IMR-90 (cell line): ENCODE results near the gene TOR1A. TPM values are rescaled to one million over a fixed set of nuclear protein-coding genes. Genes with fewer than 3 reads are reported as not detected.

ENCODE experiments used
- ATAC-seq: fragments of 200-7000 bp; cut with Tn5 transposase; 2 replicates; pipeline ENCODE4 v1.9.1; 2020; ENCODE audit warnings: low read depth, mild to moderate bottlenecking, moderate library complexity
- BruUV-seq: library from RNA; stranded (reverse); fragments of 400-500 nt; replicated peaks from 2 replicates; lab custom pipeline; 2021; lab: Mats Ljungman, UMichigan
- CTCF ChIA-PET: fragments of 300-600 bp; formaldehyde crosslinking; extraction: SDS; loops from one replicate; lab custom pipeline; 2021; ENCODE audit warnings: antibody characterized with exemption; lab: Yijun Ruan, JAX
- POLR2A ChIA-PET: fragments of 300-600 bp; sonication (Branson Sonifier 250); formaldehyde crosslinking; loops from one replicate; lab custom pipeline; 2022; ENCODE audit warnings: antibody characterized with exemption; ENCODE audit not compliant: unreplicated experiment; lab: Charles Lee
- DNase-seq: peaks from one replicate; pipeline ENCODE4 v3.0.0; 2013
- H2AFZ ChIP-seq: replicated peaks from 2 replicates; pipeline ENCODE3; 2013; ENCODE audit warnings: low read length, mild to moderate bottlenecking; ENCODE audit not compliant: poor library complexity
- H2AK5ac ChIP-seq: 2 replicates; pipeline ENCODE4 v1.6.1; 2013; ENCODE audit warnings: low read depth, low read length, inconsistent platforms
- H2AK9ac ChIP-seq: replicated peaks from 2 replicates; pipeline ENCODE3; 2013; ENCODE audit warnings: mild to moderate bottlenecking, low read depth, low read length, moderate library complexity; ENCODE audit not compliant: poor library complexity
- H2BK120ac ChIP-seq: 2 replicates; pipeline ENCODE4 v1.6.1; 2013; ENCODE audit warnings: low read depth, low read length, inconsistent platforms
- H2BK15ac ChIP-seq: 3 replicates; pipeline ENCODE4 v1.6.1; 2013; ENCODE audit warnings: low read depth, low read length, inconsistent platforms
- H2BK20ac ChIP-seq: 2 replicates; pipeline ENCODE4 v1.6.1; 2013; ENCODE audit warnings: low read depth, mild to moderate bottlenecking, inconsistent platforms, low read length, moderate library complexity
- H2BK5ac ChIP-seq: 2 replicates; pipeline ENCODE4 v1.6.1; 2013; ENCODE audit warnings: mild to moderate bottlenecking, low read depth, low read length, inconsistent platforms; ENCODE audit not compliant: poor library complexity, severe bottlenecking
- H3K14ac ChIP-seq: replicated peaks from 2 replicates; pipeline ENCODE4 v1.6.1; 2013; ENCODE audit warnings: low read depth, low read length, inconsistent platforms
- H3K18ac ChIP-seq: 2 replicates; pipeline ENCODE4 v1.6.1; 2013; ENCODE audit warnings: low read depth, low read length, control low read depth
- H3K23ac ChIP-seq: 2 replicates; pipeline ENCODE4 v1.6.1; 2013; ENCODE audit warnings: low read depth, low read length, inconsistent platforms
- H3K27ac ChIP-seq: 2 replicates; pipeline ENCODE4 v1.5.1; 2013; ENCODE audit warnings: mild to moderate bottlenecking, control low read depth, low read length; ENCODE audit not compliant: insufficient read depth
- H3K27me3 ChIP-seq: 2 replicates; pipeline ENCODE4 v1.6.1; 2013; ENCODE audit warnings: low read length; ENCODE audit not compliant: control insufficient read depth, insufficient read depth
- H3K36me3 ChIP-seq: 2 replicates; pipeline ENCODE4 v1.6.1; 2013; ENCODE audit warnings: low read length, mixed read lengths; ENCODE audit not compliant: control insufficient read depth, insufficient read depth
- H3K4ac ChIP-seq: 2 replicates; pipeline ENCODE4 v1.6.1; 2013; ENCODE audit warnings: low read depth, low read length, inconsistent platforms
- H3K4me1 ChIP-seq: 2 replicates; pipeline ENCODE4 v1.6.1; 2013; ENCODE audit warnings: low read length, mixed read lengths; ENCODE audit not compliant: control insufficient read depth, insufficient read depth
- H3K4me2 ChIP-seq: 2 replicates; pipeline ENCODE4 v1.6.1; 2013; ENCODE audit warnings: low read depth, mild to moderate bottlenecking, control low read depth, low read length, moderate library complexity
- H3K4me3 ChIP-seq: 2 replicates; pipeline ENCODE4 v1.5.1; 2013; ENCODE audit warnings: low read depth, mild to moderate bottlenecking, control low read depth, low read length, moderate library complexity; ENCODE audit not compliant: insufficient read depth
- H3K56ac ChIP-seq: 2 replicates; pipeline ENCODE4 v1.6.1; 2013; ENCODE audit warnings: low read length, inconsistent platforms; ENCODE audit not compliant: insufficient read depth; ENCODE audit errors: extremely low read depth
- H3K79me1 ChIP-seq, 2 experiments: 2 replicates each; pipeline ENCODE4 v1.6.1; 2013; ENCODE audit warnings: low read length in 2 of 2, inconsistent platforms in 1 of 2, low read depth in 1 of 2
- H3K9ac ChIP-seq: 2 replicates; pipeline ENCODE4 v1.6.1; 2013; ENCODE audit warnings: low read depth, low read length, control low read depth
- H3K9me1 ChIP-seq: 2 replicates; pipeline ENCODE4 v1.6.1; 2013; ENCODE audit warnings: low read length, inconsistent platforms; ENCODE audit not compliant: insufficient read depth
- H3K9me3 ChIP-seq: 2 replicates; pipeline ENCODE4 v1.6.1; 2013; ENCODE audit warnings: low read length; ENCODE audit not compliant: control insufficient read depth, insufficient read depth
- H4K20me1 ChIP-seq: 2 replicates; pipeline ENCODE4 v1.6.1; 2013; ENCODE audit warnings: low read length, inconsistent platforms; ENCODE audit not compliant: insufficient read depth
- H4K5ac ChIP-seq: 2 replicates; pipeline ENCODE4 v1.6.1; 2013; ENCODE audit warnings: mild to moderate bottlenecking, low read depth, low read length, control low read depth
- H4K8ac ChIP-seq, 2 experiments: 2 replicates each; pipeline ENCODE4 v1.6.1; 2013; ENCODE audit warnings: low read depth in 2 of 2, low read length in 2 of 2, control low read depth in 1 of 2, inconsistent platforms in 1 of 2
- H4K91ac ChIP-seq: 2 replicates; pipeline ENCODE4 v1.6.1; 2013; ENCODE audit warnings: low read depth, low read length, inconsistent platforms; ENCODE audit not compliant: insufficient read depth
- BHLHE40 ChIP-seq: fragments of 150-350 bp; IDR thresholded peaks from 2 replicates; pipeline ENCODE4 v1.6.1; 2016; ENCODE audit warnings: mild to moderate bottlenecking, low read depth, low read length
- CEBPB ChIP-seq: IDR thresholded peaks from 2 replicates; pipeline ENCODE4 v1.6.1; 2012; ENCODE audit warnings: low read depth, low read length, improper control_type of control experiment
- CHD1 ChIP-seq: IDR thresholded peaks from 2 replicates; pipeline ENCODE4 v1.6.1; 2012; ENCODE audit warnings: low read depth, low read length, improper control_type of control experiment
- CTCF ChIP-seq: conservative IDR thresholded peaks from 2 replicates; pipeline ENCODE4 v1.5.1; 2012; ENCODE audit warnings: mild to moderate bottlenecking, low read depth, low read length, improper control_type of control experiment
- FOS ChIP-seq: fragments of 150-350 bp; IDR thresholded peaks from 2 replicates; pipeline ENCODE4 v1.6.1; 2016; ENCODE audit warnings: low read depth, low read length
- MAFK ChIP-seq: IDR thresholded peaks from 2 replicates; pipeline ENCODE4 v1.6.1; 2012; ENCODE audit warnings: low read depth, low read length, improper control_type of control experiment
- MXI1 ChIP-seq: IDR thresholded peaks from 2 replicates; pipeline ENCODE4 v1.6.1; 2012; ENCODE audit warnings: low read depth, mild to moderate bottlenecking, low read length, moderate library complexity, borderline replicate concordance
- POLR2A ChIP-seq: IDR thresholded peaks from 2 replicates; pipeline ENCODE4 v1.6.1; 2012; ENCODE audit warnings: mild to moderate bottlenecking, low read depth, low read length
- RAD21 ChIP-seq: IDR thresholded peaks from 2 replicates; pipeline ENCODE4 v1.6.1; 2012; ENCODE audit warnings: low read length, improper control_type of control experiment
- RCOR1 ChIP-seq: IDR thresholded peaks from 2 replicates; pipeline ENCODE4 v1.6.1; 2012; ENCODE audit warnings: mild to moderate bottlenecking, low read length, improper control_type of control experiment; ENCODE audit not compliant: insufficient replicate concordance
- RFX5 ChIP-seq: IDR thresholded peaks from 2 replicates; pipeline ENCODE4 v1.8.0; 2012; ENCODE audit warnings: low read depth, mild to moderate bottlenecking, low read length, moderate library complexity
- SMC3 ChIP-seq: fragments of 150-350 bp; IDR thresholded peaks from 2 replicates; pipeline ENCODE4 v1.6.1; 2016; ENCODE audit warnings: low read depth, mild to moderate bottlenecking, antibody characterized with exemption, low read length, moderate library complexity
- USF2 ChIP-seq: fragments of 150-350 bp; IDR thresholded peaks from 2 replicates; pipeline ENCODE4 v1.6.1; 2017; ENCODE audit warnings: mild to moderate bottlenecking, antibody characterized with exemption, low read length, low read depth
- WGBS, 2 experiments: methylation state at CpG; one replicate each; pipeline versions ENCODE4 v1.1.5 to v1.1.7; 2013; ENCODE audit warnings: missing lambda C conversion rate in 2 of 2; ENCODE audit not compliant: insufficient read length in 1 of 2; ENCODE audit errors: extremely low coverage in 2 of 2; 5-methylcytosine and 5-hydroxymethylcytosine counted together
- dilution Hi-C: fragments of 300-500 bp; cut with HindIII; formaldehyde crosslinking; loops from one replicate; pipeline ENCODE4 v1.14.3; 2018; ENCODE audit warnings: low sequenced_read_pairs; ENCODE audit not compliant: unreplicated experiment
- in situ Hi-C: fragments of 300-500 bp; cut with MboI; formaldehyde crosslinking; loops from 3 replicates; pipeline ENCODE4 v1.14.3; 2019; ENCODE audit warnings: low sequenced_read_pairs, inconsistent platforms, mixed read lengths
- intact Hi-C: fragments of 100-400 bp; cut with micrococcal nuclease; formaldehyde crosslinking; loops from 2 replicates; pipeline ENCODE4 v1.10.0; 2022
- polyA plus RNA-seq, 3 experiments: library from polyadenylated mRNA; depleted of rRNA; stranded (reverse); fragments of >200 nt; gene quantifications; 2 replicates each; pipeline ENCODE4 v1.2.3, GENCODE V29; 2012; ENCODE audit warnings: low replicate concordance in 1 of 3
- total RNA-seq: library from RNA; depleted of rRNA; stranded (reverse); fragments of >200 nt; gene quantifications from 2 replicates; pipeline ENCODE4 v1.2.3, GENCODE V29; 2012

TOR1A gene
- total and polyA plus RNA-seq, 2 of the 4 experiments (the other 2 are of a cell fraction) = 27.1 to 74.2 TPM

- no peak for TF ChIP-seq FOS
- TF ChIP-seq BHLHE40 = peak; percentile 91
These were observed 11.4 kb upstream of the TOR1A start, which contains the start of the genes C9orf78 and USP20 (continued) for GRCh38 chr9:129835128-129835859.

GRCh38 chr9:129834489-129835127, 10.7 kb upstream of the TOR1A start:
- peak overlapping the region; percentile 94 for H3K4me3 ChIP-seq
- peak overlapping the region; percentile 64; the same call in 1 of the 2 replicates for H2BK120ac ChIP-seq
- H3K9me1 ChIP-seq = peaks cover 15% of the 10 kb centered on the region
- no peak overlapping the region for H2BK20ac ChIP-seq
- peak overlapping the region; percentile 97 for H2AFZ ChIP-seq
- peak overlapping the region; percentile 90 for H3K9ac ChIP-seq
- dilution Hi-C loops = no loop called here
- H3K23ac ChIP-seq = peak overlapping the region; percentile 88
- H3K14ac ChIP-seq = peak overlapping the region; percentile 76
- H2BK5ac ChIP-seq = peak overlapping the region; percentile 54
- peak overlapping the region; percentile 95 for H3K4me2 ChIP-seq
- no TSS peak for BruUV-seq
- peak overlapping the region; percentile 52; the same call in 1 of the 2 replicates for H2AK5ac ChIP-seq
- H3K36me3 ChIP-seq = peaks cover 18% of the 10 kb centered on the region
- H3K18ac ChIP-seq = no peak overlapping the region
- H3K56ac ChIP-seq = peak overlapping the region; percentile 77; the same call in 1 of the 2 replicates
- H3K27me3 ChIP-seq = no peaks in the 10 kb centered on the region
- H3K9me3 ChIP-seq = no peaks in the 10 kb centered on the region
- H3K4me1 ChIP-seq = peaks cover 11% of the 10 kb centered on the region
- POLR2A ChIA-PET = no interaction called here
- CTCF ChIA-PET = no interaction called here
- peak overlapping the region; percentile 84 for H3K4ac ChIP-seq
- H3K79me1 ChIP-seq = peaks cover 27 to 53% of the 10 kb centered on the region in 2 experiments
- WGBS, 2 experiments = 0% methylated on average over 12 of the region's 32 CpGs; no CpG with 5 or more reads in 1 of the 2 experiments
- H2BK15ac ChIP-seq = no peak overlapping the region
- ATAC-seq = peak; percentile 12
- H4K20me1 ChIP-seq = peaks cover 11% of the 10 kb centered on the region
- no peak for DNase-seq
- peak overlapping the region; percentile 80 for H2AK9ac ChIP-seq
- in situ Hi-C loops = no loop called here
- H3K27ac ChIP-seq = peak overlapping the region; percentile 79
- H4K5ac ChIP-seq = peak overlapping the region; percentile 72
- intact Hi-C loops = loop anchor here (2.0 kb wide), 1 partner anchor 208 kb away; the partner anchor contains the start of gene FNBP1
- peak overlapping the region; percentile 66 for H4K91ac ChIP-seq
- H4K8ac ChIP-seq = peak overlapping the region; percentile 83 to 91; a peak in 3 of 4 replicates
- no peak for TF ChIP-seq USF2
- no peak for TF ChIP-seq CEBPB
- no peak for TF ChIP-seq CTCF
- TF ChIP-seq RFX5 = no peak
- no peak for TF ChIP-seq FOS
- no peak for TF ChIP-seq MXI1
- no peak for TF ChIP-seq SMC3
- no peak for TF ChIP-seq RCOR1
- no peak for TF ChIP-seq BHLHE40
- no peak for TF ChIP-seq RAD21
- TF ChIP-seq MAFK = no peak
- TF ChIP-seq CHD1 = no peak
- no peak for TF ChIP-seq POLR2A
